SK-N-SH treated with all-trans-retinoic acid at 6 μM for 48 hours (cell line): Measurements from ENCODE around the gene IDH3B.

Experiments
- ARNTL ChIP-seq: fragments of 450-650 bp; formaldehyde crosslinking; IDR thresholded peaks from 2 replicates; pipeline ENCODE4 v1.5.0; 2020; ENCODE audit warnings: low read depth, mild to moderate bottlenecking, moderate library complexity, borderline replicate concordance
- CREB5 ChIP-seq: fragments of 250-450 bp; sonication (Bioruptor Pico); IDR thresholded peaks from 2 replicates; pipeline ENCODE4 v1.5.1; 2020; ENCODE audit warnings: low read depth, mild to moderate bottlenecking, moderate library complexity
- CSDC2 ChIP-seq: fragments of 250-450 bp; sonication (Bioruptor Pico); IDR thresholded peaks from 2 replicates; pipeline ENCODE4 v1.5.0; 2020; ENCODE audit warnings: mild to moderate bottlenecking, moderate library complexity
- ESRRG ChIP-seq: fragments of 250-450 bp; sonication (Bioruptor Pico); IDR thresholded peaks from 2 replicates; pipeline ENCODE4 v1.6.1; 2021; ENCODE audit warnings: mild to moderate bottlenecking
- ISL1 ChIP-seq: fragments of 250-450 bp; sonication (Bioruptor Pico); IDR thresholded peaks from 2 replicates; pipeline ENCODE4 v2.1.2; 2022; ENCODE audit warnings: mild to moderate bottlenecking, moderate library complexity
- PATZ1 ChIP-seq: fragments of 250-450 bp; sonication (Bioruptor Pico); IDR thresholded peaks from 2 replicates; pipeline ENCODE4 v1.8.0; 2020; ENCODE audit warnings: mild to moderate bottlenecking, moderate library complexity, borderline replicate concordance
- PPARA ChIP-seq: fragments of 250-450 bp; sonication (Bioruptor Pico); IDR thresholded peaks from 2 replicates; pipeline ENCODE4 v1.5.0; 2020; ENCODE audit warnings: mild to moderate bottlenecking, borderline replicate concordance
- RARB ChIP-seq: fragments of 250-450 bp; sonication (Bioruptor Pico); IDR thresholded peaks from 2 replicates; pipeline ENCODE4 v1.8.0; 2021; ENCODE audit warnings: mild to moderate bottlenecking, moderate library complexity
- TCF4 ChIP-seq: fragments of 250-450 bp; sonication (Bioruptor Pico); IDR thresholded peaks from 2 replicates; pipeline ENCODE4 v1.8.0; 2021; ENCODE audit warnings: mild to moderate bottlenecking, moderate library complexity, borderline replicate concordance
- ZC3H10 ChIP-seq: fragments of 250-450 bp; sonication (Bioruptor Pico); IDR thresholded peaks from 2 replicates; pipeline ENCODE4 v1.5.1; 2021; ENCODE audit warnings: mild to moderate bottlenecking, moderate library complexity
- ZFP30 ChIP-seq: fragments of 450-650 bp; formaldehyde crosslinking; IDR thresholded peaks from 2 replicates; pipeline ENCODE4 v1.5.0; 2022; ENCODE audit warnings: mild to moderate bottlenecking, moderate library complexity
- ZNF8 ChIP-seq: fragments of 450-650 bp; formaldehyde crosslinking; IDR thresholded peaks from 2 replicates; pipeline ENCODE4 v1.5.0; 2020; ENCODE audit warnings: mild to moderate bottlenecking, moderate library complexity
- TF ChIP-seq, protein P1 (sequence below): fragments of 250-450 bp; sonication (Bioruptor Pico); IDR thresholded peaks from 2 replicates; pipeline ENCODE4 v1.5.1; 2021; ENCODE audit warnings: mild to moderate bottlenecking, moderate library complexity

DNA sequence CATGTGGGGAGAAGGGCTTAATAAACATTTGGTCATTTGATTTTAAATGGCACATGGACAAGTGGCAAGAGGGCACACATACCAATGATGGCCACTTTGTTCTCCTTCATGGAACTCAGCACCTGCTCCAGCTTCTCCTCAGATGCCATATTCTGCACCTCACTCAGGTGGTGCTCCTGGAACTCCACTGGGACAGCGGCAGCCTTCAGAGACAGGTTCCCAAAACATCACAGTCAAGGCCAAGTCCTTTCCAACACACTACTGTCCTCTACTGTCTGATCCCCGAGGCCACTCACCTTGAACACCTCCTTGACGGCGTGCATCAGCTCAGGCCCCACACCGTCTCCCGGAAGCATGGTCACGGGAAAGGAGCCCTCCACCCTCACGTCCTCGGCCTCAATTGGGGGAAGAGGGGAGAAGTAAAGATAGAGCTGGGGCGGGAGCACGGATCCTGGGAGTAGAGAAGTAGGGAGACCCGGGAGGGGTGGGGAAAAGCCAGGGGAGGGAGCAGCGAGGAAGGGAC, 591 bp downstream of the IDH3B start:
- TF ChIP-seq PATZ1 (no peak), ARNTL (no peak), ZC3H10 (CRISPR knock-in tag) (no peak), CSDC2 (CRISPR knock-in tag) (no peak), ZNF8 (CRISPR knock-in tag) (no peak), TCF4 (CRISPR knock-in tag) (no peak), PPARA (CRISPR knock-in tag) (no peak), CREB5 (CRISPR knock-in tag) (no peak), ISL1 (no peak), RARB (CRISPR knock-in tag) (no peak), ESRRG (no peak), ZFP30 (CRISPR knock-in tag) (no peak)
- TF ChIP-seq, protein P1, sequence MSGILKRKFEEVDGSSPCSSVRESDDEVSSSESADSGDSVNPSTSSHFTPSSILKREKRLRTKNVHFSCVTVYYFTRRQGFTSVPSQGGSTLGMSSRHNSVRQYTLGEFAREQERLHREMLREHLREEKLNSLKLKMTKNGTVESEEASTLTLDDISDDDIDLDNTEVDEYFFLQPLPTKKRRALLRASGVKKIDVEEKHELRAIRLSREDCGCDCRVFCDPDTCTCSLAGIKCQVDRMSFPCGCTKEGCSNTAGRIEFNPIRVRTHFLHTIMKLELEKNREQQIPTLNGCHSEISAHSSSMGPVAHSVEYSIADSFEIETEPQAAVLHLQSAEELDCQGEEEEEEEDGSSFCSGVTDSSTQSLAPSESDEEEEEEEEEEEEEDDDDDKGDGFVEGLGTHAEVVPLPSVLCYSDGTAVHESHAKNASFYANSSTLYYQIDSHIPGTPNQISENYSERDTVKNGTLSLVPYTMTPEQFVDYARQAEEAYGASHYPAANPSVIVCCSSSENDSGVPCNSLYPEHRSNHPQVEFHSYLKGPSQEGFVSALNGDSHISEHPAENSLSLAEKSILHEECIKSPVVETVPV (CRISPR knock-in tag) = no peak
